ENCODE measurements around the gene ZCCHC8. TPM values are rescaled to one million over a fixed set of nuclear protein-coding genes. Genes with fewer than 3 reads are reported as not detected.
"Not testable (repeated sequence)": the region's sequence is repeated elsewhere in the genome, so short reads cannot be mapped to it uniquely, and the experiment has no call there.

Gene ZCCHC8
- total RNA-seq, 6 donors from 2014 or later, result 16.6 to 58.7 (median 20.0) TPM

GRCh38 chr12:122499991-122500684 is 594 bp downstream of the ZCCHC8 start:
- Histone ChIP-seq H3K27ac (peak overlapping the region; percentile 98 to 99 (median 98)), H3K36me3 (peaks cover 18 to 42% (median 30%) of the 10 kb centered on the region in 4 donors), H3K9me3 (no peaks in the 10 kb centered on the region), H3K4me1 (peaks cover 25 to 29% (median 27%) of the 10 kb centered on the region in 4 donors), H3K27me3 (no peaks in the 10 kb centered on the region), H3K4me3 (peak overlapping the region; percentile 67 to 86 (median 76))
- WGBS, 2 donors, result 0 to 1% methylated on average over 15 to 45 of the region's 47 CpGs
- ATAC-seq (ENCODE audit: low FRiP score in 2 of 2), result peak; percentile 67 to 73
- DNase-seq, result peak; percentile 59 to 92
- TF ChIP-seq POLR2AphosphoS5 (IDR thresholded peaks at IDR 0.05) (no peak), EP300 (IDR thresholded peaks at IDR 0.05) (no peak), POLR2A (IDR thresholded peaks at IDR 0.05) (no peak)
- TF ChIP-seq, protein P1, sequence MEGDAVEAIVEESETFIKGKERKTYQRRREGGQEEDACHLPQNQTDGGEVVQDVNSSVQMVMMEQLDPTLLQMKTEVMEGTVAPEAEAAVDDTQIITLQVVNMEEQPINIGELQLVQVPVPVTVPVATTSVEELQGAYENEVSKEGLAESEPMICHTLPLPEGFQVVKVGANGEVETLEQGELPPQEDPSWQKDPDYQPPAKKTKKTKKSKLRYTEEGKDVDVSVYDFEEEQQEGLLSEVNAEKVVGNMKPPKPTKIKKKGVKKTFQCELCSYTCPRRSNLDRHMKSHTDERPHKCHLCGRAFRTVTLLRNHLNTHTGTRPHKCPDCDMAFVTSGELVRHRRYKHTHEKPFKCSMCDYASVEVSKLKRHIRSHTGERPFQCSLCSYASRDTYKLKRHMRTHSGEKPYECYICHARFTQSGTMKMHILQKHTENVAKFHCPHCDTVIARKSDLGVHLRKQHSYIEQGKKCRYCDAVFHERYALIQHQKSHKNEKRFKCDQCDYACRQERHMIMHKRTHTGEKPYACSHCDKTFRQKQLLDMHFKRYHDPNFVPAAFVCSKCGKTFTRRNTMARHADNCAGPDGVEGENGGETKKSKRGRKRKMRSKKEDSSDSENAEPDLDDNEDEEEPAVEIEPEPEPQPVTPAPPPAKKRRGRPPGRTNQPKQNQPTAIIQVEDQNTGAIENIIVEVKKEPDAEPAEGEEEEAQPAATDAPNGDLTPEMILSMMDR (IDR thresholded peaks at IDR 0.05), result no peak

DNA sequence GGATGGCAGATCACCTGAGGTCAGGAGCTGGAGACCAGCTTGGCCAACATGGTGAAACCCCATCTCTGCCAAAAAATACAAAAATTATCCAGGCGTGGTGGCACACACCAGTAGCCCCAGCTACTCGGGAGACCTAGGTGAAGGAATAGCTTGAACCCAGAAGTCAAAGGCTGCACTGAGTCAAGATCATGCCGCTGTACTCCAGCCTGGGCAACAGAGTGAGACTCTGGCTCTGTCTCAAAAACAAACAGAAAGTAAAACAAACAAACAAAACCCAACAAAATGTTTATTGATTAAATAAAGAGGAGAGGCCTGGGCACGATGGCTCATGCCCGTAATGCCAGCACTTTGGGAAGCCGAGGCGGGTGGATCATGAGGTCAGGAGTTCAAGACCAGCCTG is 5.5 kb downstream of the ZCCHC8 start:
- ATAC-seq (ENCODE audit: low FRiP score in 2 of 2) (no peak), DNase-seq (no peak)
- H3K36me3 ChIP-seq, result peaks cover 4 to 55% (median 28%) of the 10 kb centered on the region in 4 donors
- WGBS, 2 donors, result 80 to 81% methylated on average over 7 of the region's 7 CpGs
- TF ChIP-seq EP300 (IDR thresholded peaks at IDR 0.05), result no peak
- TF ChIP-seq POLR2A (IDR thresholded peaks at IDR 0.05), result no peak
- TF ChIP-seq POLR2AphosphoS5 (IDR thresholded peaks at IDR 0.05), result no peak
- TF ChIP-seq, protein P1 (IDR thresholded peaks at IDR 0.05), result no peak
- no peaks in the 10 kb centered on the region for H3K9me3 ChIP-seq
- no peak overlapping the region for H3K4me3 ChIP-seq
- H3K27me3 ChIP-seq, result no peaks in the 10 kb centered on the region
- no peak overlapping the region for H3K27ac ChIP-seq
- H3K4me1 ChIP-seq, result peaks cover 17 to 26% (median 20%) of the 10 kb centered on the region in 4 donors

GRCh38 chr12:122493222-122493621 is 7.5 kb downstream of the ZCCHC8 start:
- H3K4me1 ChIP-seq, result peaks cover 2 to 11% (median 4%) of the 10 kb centered on the region in 4 donors
- not testable (repeated sequence) for H3K27me3 ChIP-seq; H3K27ac ChIP-seq; H3K9me3 ChIP-seq; ATAC-seq (ENCODE audit: low FRiP score in 2 of 2); DNase-seq; H3K4me3 ChIP-seq
- WGBS, 2 donors, result 81 to 87% methylated on average over 6 of the region's 6 CpGs
- peaks cover 7 to 75% (median 45%) of the 10 kb centered on the region in 4 donors for H3K36me3 ChIP-seq

- Histone ChIP-seq H3K9me3 (no peaks in the 10 kb centered on the region), H3K27ac (no peak overlapping the region), H3K36me3 (peaks cover 11 to 81% (median 54%) of the 10 kb centered on the region in 4 donors), H3K4me3 (no peak overlapping the region), H3K27me3 (no peaks in the 10 kb centered on the region), H3K4me1 (peaks cover 0 to 5% (median 0%) of the 10 kb centered on the region in 4 donors)
- TF ChIP-seq, protein P1 (IDR thresholded peaks at IDR 0.05), result no peak
- TF ChIP-seq EP300 (IDR thresholded peaks at IDR 0.05), result no peak
- TF ChIP-seq POLR2AphosphoS5 (IDR thresholded peaks at IDR 0.05), result no peak
- no peak for TF ChIP-seq POLR2A (IDR thresholded peaks at IDR 0.05)
- DNase-seq, result no peak
- 89 to 97% methylated on average over 2 of the region's 2 CpGs for WGBS, 2 donors
- no peak for ATAC-seq (ENCODE audit: low FRiP score in 2 of 2)
Observed at GRCh38 chr12:122491991-122492390, 8.7 kb downstream of the ZCCHC8 start.

- H3K27ac ChIP-seq, result no peak overlapping the region
- H3K4me1 ChIP-seq, result no peaks in the 10 kb centered on the region
- TF ChIP-seq, protein P1 (IDR thresholded peaks at IDR 0.05), result no peak
- TF ChIP-seq EP300 (IDR thresholded peaks at IDR 0.05), result no peak
- no peak for TF ChIP-seq POLR2A (IDR thresholded peaks at IDR 0.05)
- no peak for TF ChIP-seq POLR2AphosphoS5 (IDR thresholded peaks at IDR 0.05)
- WGBS, 2 donors, result 90 to 96% methylated on average over 2 of the region's 2 CpGs
- no peaks in the 10 kb centered on the region for H3K9me3 ChIP-seq
- H3K4me3 ChIP-seq, result no peak overlapping the region
- peaks cover 15 to 91% (median 69%) of the 10 kb centered on the region in 4 donors for H3K36me3 ChIP-seq
- ATAC-seq (ENCODE audit: low FRiP score in 2 of 2), result no peak
- DNase-seq, result no peak
- H3K27me3 ChIP-seq, result no peaks in the 10 kb centered on the region
Observed at GRCh38 chr12:122489038-122489437, 11.7 kb downstream of the ZCCHC8 start.

- not testable (repeated sequence) for H3K27me3 ChIP-seq, DNase-seq
Observed at GRCh38 chr12:122487807-122488206, 12.9 kb downstream of the ZCCHC8 start.

More at GRCh38 chr12:122487807-122488206, 12.9 kb downstream of the ZCCHC8 start:
- H3K4me1 ChIP-seq; ATAC-seq (ENCODE audit: low FRiP score in 2 of 2); H3K27ac ChIP-seq; H3K9me3 ChIP-seq; H3K4me3 ChIP-seq: not testable (repeated sequence)
- WGBS, 2 donors, result 89 to 100% methylated on average over 3 of the region's 3 CpGs
- H3K36me3 ChIP-seq, result peaks cover 15 to 100% (median 78%) of the 10 kb centered on the region in 4 donors

All from upper lobe of left lung (tissue), 6 donors.